ENCODE data around the gene BANF2.

Gene BANF2

GRCh38 chr20:17727351-17727750, 27.6 kb downstream of the BANF2 start:
- no peak overlapping the region for H3K4me2 ChIP-seq
- TF ChIP-seq Cebpa-rat (IDR thresholded peaks at IDR 0.05): no peak
- no peak overlapping the region for H3K9ac ChIP-seq
- H3K4me3 ChIP-seq: no peak overlapping the region
- H3K27me3 ChIP-seq: no peaks in the 10 kb centered on the region
- no peaks in the 10 kb centered on the region for H3K9me3 ChIP-seq
- H3K27ac ChIP-seq: no peak overlapping the region
- no peaks in the 10 kb centered on the region for H4K20me1 ChIP-seq
- H3K36me3 ChIP-seq: no peaks in the 10 kb centered on the region
- H3K4me1 ChIP-seq: no peaks in the 10 kb centered on the region

- Histone ChIP-seq H3K9ac (no peak overlapping the region), H4K20me1 (no peaks in the 10 kb centered on the region), H3K4me2 (no peak overlapping the region), H3K27me3 (no peaks in the 10 kb centered on the region), H3K36me3 (no peaks in the 10 kb centered on the region), H3K4me1 (no peaks in the 10 kb centered on the region), H3K27ac (no peak overlapping the region), H3K4me3 (no peak overlapping the region), H3K9me3 (no peaks in the 10 kb centered on the region)
- no peak for TF ChIP-seq Cebpa-rat (IDR thresholded peaks at IDR 0.05)
Measured at GRCh38 chr20:17728074-17728473, 28.3 kb downstream of the BANF2 start.

GRCh38 chr20:17730071-17730470, 30.3 kb downstream of the BANF2 start:
- no peaks in the 10 kb centered on the region for H3K9me3 ChIP-seq
- no peaks in the 10 kb centered on the region for H3K27me3 ChIP-seq
- no peak for TF ChIP-seq Cebpa-rat (IDR thresholded peaks at IDR 0.05)

GRCh38 chr20:17731233-17731632, 31.5 kb downstream of the BANF2 start:
- Histone ChIP-seq H3K36me3 (no peaks in the 10 kb centered on the region), H3K4me3 (no peak overlapping the region), H3K27ac (no peak overlapping the region), H3K4me2 (no peak overlapping the region), H4K20me1 (no peaks in the 10 kb centered on the region), H3K4me1 (no peaks in the 10 kb centered on the region), H3K27me3 (no peaks in the 10 kb centered on the region), H3K9me3 (peaks cover 7% of the 10 kb centered on the region), H3K9ac (no peak overlapping the region)
- TF ChIP-seq Cebpa-rat (IDR thresholded peaks at IDR 0.05): no peak

More at GRCh38 chr20:17730071-17730470, 30.3 kb downstream of the BANF2 start:
- no peak overlapping the region for H3K9ac ChIP-seq
- no peak overlapping the region for H3K27ac ChIP-seq
- no peak overlapping the region for H3K4me2 ChIP-seq
- H3K36me3 ChIP-seq: no peaks in the 10 kb centered on the region
- no peaks in the 10 kb centered on the region for H3K4me1 ChIP-seq
- no peaks in the 10 kb centered on the region for H4K20me1 ChIP-seq
- H3K4me3 ChIP-seq: no peak overlapping the region

- Histone ChIP-seq H3K9ac (no peak overlapping the region), H3K4me3 (no peak overlapping the region), H4K20me1 (no peaks in the 10 kb centered on the region), H3K27ac (no peak overlapping the region), H3K36me3 (no peaks in the 10 kb centered on the region), H3K27me3 (no peaks in the 10 kb centered on the region), H3K4me2 (no peak overlapping the region), H3K4me1 (no peaks in the 10 kb centered on the region), H3K9me3 (peaks cover 23% of the 10 kb centered on the region)
- no peak for TF ChIP-seq Cebpa-rat (IDR thresholded peaks at IDR 0.05)
Measured at GRCh38 chr20:17732907-17733521, 33.2 kb downstream of the BANF2 start.

GRCh38 chr20:17733767-17734304, 34.1 kb downstream of the BANF2 start:
- H3K9me3 ChIP-seq: peaks cover 30% of the 10 kb centered on the region

GRCh38 chr20:17734374-17734773, 34.6 kb downstream of the BANF2 start:
- Histone ChIP-seq H3K36me3 (no peaks in the 10 kb centered on the region), H3K9me3 (peaks cover 35% of the 10 kb centered on the region), H4K20me1 (no peaks in the 10 kb centered on the region), H3K27me3 (no peaks in the 10 kb centered on the region), H3K9ac (no peak overlapping the region), H3K27ac (no peak overlapping the region), H3K4me2 (no peak overlapping the region), H3K4me3 (no peak overlapping the region), H3K4me1 (no peaks in the 10 kb centered on the region)
- no peak for TF ChIP-seq Cebpa-rat (IDR thresholded peaks at IDR 0.05)

More at GRCh38 chr20:17733767-17734304, 34.1 kb downstream of the BANF2 start:
- Histone ChIP-seq H3K4me1 (no peaks in the 10 kb centered on the region), H3K4me3 (no peak overlapping the region), H4K20me1 (no peaks in the 10 kb centered on the region), H3K36me3 (no peaks in the 10 kb centered on the region), H3K27ac (no peak overlapping the region), H3K27me3 (no peaks in the 10 kb centered on the region), H3K9ac (no peak overlapping the region), H3K4me2 (no peak overlapping the region)
- TF ChIP-seq Cebpa-rat (IDR thresholded peaks at IDR 0.05): no peak

GRCh38 chr20:17735206-17735804, 35.5 kb downstream of the BANF2 start:
- Histone ChIP-seq H3K9me3 (peaks cover 37% of the 10 kb centered on the region), H3K4me1 (no peaks in the 10 kb centered on the region), H3K27ac (no peak overlapping the region), H4K20me1 (no peaks in the 10 kb centered on the region), H3K4me2 (no peak overlapping the region), H3K4me3 (no peak overlapping the region), H3K36me3 (no peaks in the 10 kb centered on the region), H3K27me3 (no peaks in the 10 kb centered on the region), H3K9ac (no peak overlapping the region)
- TF ChIP-seq Cebpa-rat (IDR thresholded peaks at IDR 0.05): no peak

- Histone ChIP-seq H3K4me2 (no peak overlapping the region), H3K27ac (no peak overlapping the region), H3K4me3 (no peak overlapping the region), H3K9ac (no peak overlapping the region), H3K4me1 (no peaks in the 10 kb centered on the region), H3K36me3 (no peaks in the 10 kb centered on the region), H3K9me3 (peaks cover 37% of the 10 kb centered on the region), H4K20me1 (no peaks in the 10 kb centered on the region), H3K27me3 (no peaks in the 10 kb centered on the region)
- no peak for TF ChIP-seq Cebpa-rat (IDR thresholded peaks at IDR 0.05)
Measured at GRCh38 chr20:17735959-17736621, 36.3 kb downstream of the BANF2 start.

GRCh38 chr20:17738154-17738553, 38.4 kb downstream of the BANF2 start:
- no peak overlapping the region for H3K9ac ChIP-seq
- H3K9me3 ChIP-seq: peaks cover 37% of the 10 kb centered on the region
- H3K27me3 ChIP-seq: no peaks in the 10 kb centered on the region
- H4K20me1 ChIP-seq: no peaks in the 10 kb centered on the region
- H3K27ac ChIP-seq: no peak overlapping the region
- H3K36me3 ChIP-seq: no peaks in the 10 kb centered on the region
- no peaks in the 10 kb centered on the region for H3K4me1 ChIP-seq
- no peak overlapping the region for H3K4me2 ChIP-seq
- no peak overlapping the region for H3K4me3 ChIP-seq
- no peak for TF ChIP-seq Cebpa-rat (IDR thresholded peaks at IDR 0.05)

Measured in BLaER1 (cell line).